Skin epidermis (tissue), 12 donors: Measurements from ENCODE around the gene SERPINB1.

ENCODE experiments used
- H3K27ac ChIP-seq, 21 experiments: fragments of 200-600 bp; sonication (generic) in 11 of 21; one replicate each; pipeline ENCODE4 v1.5.0; 2020; ENCODE audit warnings: mild to moderate bottlenecking in 3 of 21, inconsistent platforms in 2 of 21, moderate library complexity in 2 of 21
- H3K4me3 ChIP-seq, 7 experiments: fragments of 200-600 bp; sonication (generic) in 2 of 7; one replicate each; pipeline ENCODE4 v1.5.0; 2020; ENCODE audit warnings: inconsistent platforms in 2 of 7, mild to moderate bottlenecking in 2 of 7, moderate library complexity in 1 of 7

Gene SERPINB1

GRCh38 chr6:2799936-2800527, 41.6 kb downstream of the SERPINB1 start:
- H3K27ac ChIP-seq: no peak overlapping the region
- no peak overlapping the region for H3K4me3 ChIP-seq

- no peak overlapping the region for H3K27ac ChIP-seq
Measured at GRCh38 chr6:2798586-2799134, 43.0 kb downstream of the SERPINB1 start.

GRCh38 chr6:2797564-2798031, 44.1 kb downstream of the SERPINB1 start:
- no peak overlapping the region for H3K4me3 ChIP-seq
- H3K27ac ChIP-seq: no peak overlapping the region

More at GRCh38 chr6:2798586-2799134, 43.0 kb downstream of the SERPINB1 start:
- H3K4me3 ChIP-seq: no peak overlapping the region

- H3K4me3 ChIP-seq: no peak overlapping the region
- no peak overlapping the region for H3K27ac ChIP-seq
Measured at GRCh38 chr6:2796861-2797260, 44.8 kb downstream of the SERPINB1 start.

GRCh38 chr6:2795956-2796355, 45.7 kb downstream of the SERPINB1 start:
- Histone ChIP-seq H3K4me3 (no peak overlapping the region), H3K27ac (no peak overlapping the region)

GRCh38 chr6:2795162-2795561, 46.5 kb downstream of the SERPINB1 start:
- no peak overlapping the region for H3K27ac ChIP-seq
- no peak overlapping the region for H3K4me3 ChIP-seq

- Histone ChIP-seq H3K4me3 (no peak overlapping the region), H3K27ac (peak overlapping the region in 7 of 21 experiments; percentile 18 to 58 (median 43))
Measured at GRCh38 chr6:2794171-2794730, 47.4 kb downstream of the SERPINB1 start.

- no peak overlapping the region for H3K4me3 ChIP-seq
- H3K27ac ChIP-seq: peak overlapping the region in 14 of 21 experiments; percentile 14 to 63 (median 47)
Measured at GRCh38 chr6:2793534-2794151, 48.0 kb downstream of the SERPINB1 start.

- Histone ChIP-seq H3K4me3 (no peak overlapping the region), H3K27ac (peak overlapping the region in 16 of 21 experiments; percentile 14 to 63 (median 48))
Measured at GRCh38 chr6:2792330-2793110, 49.1 kb downstream of the SERPINB1 start.

- H3K4me3 ChIP-seq: no peak overlapping the region
- peak overlapping the region in 7 of 21 experiments; percentile 12 to 73 (median 52) for H3K27ac ChIP-seq
Measured at GRCh38 chr6:2791450-2791974, 50.2 kb downstream of the SERPINB1 start.

GRCh38 chr6:2790588-2791449, 50.8 kb downstream of the SERPINB1 start:
- H3K27ac ChIP-seq: peak overlapping the region in 11 of 21 experiments; percentile 1 to 73 (median 50)
- H3K4me3 ChIP-seq: no peak overlapping the region

- no peak overlapping the region for H3K4me3 ChIP-seq
- H3K27ac ChIP-seq: no peak overlapping the region
Measured at GRCh38 chr6:2786269-2786668, 55.4 kb downstream of the SERPINB1 start.

- Histone ChIP-seq H3K27ac (no peak overlapping the region), H3K4me3 (no peak overlapping the region)
Measured at GRCh38 chr6:2784930-2785329, 56.7 kb downstream of the SERPINB1 start.

- H3K4me3 ChIP-seq: no peak overlapping the region
- H3K27ac ChIP-seq: no peak overlapping the region
Measured at GRCh38 chr6:2784061-2784460, 57.6 kb downstream of the SERPINB1 start.

- H3K4me3 ChIP-seq: no peak overlapping the region
- H3K27ac ChIP-seq: no peak overlapping the region
Measured at GRCh38 chr6:2783188-2783963, 58.3 kb downstream of the SERPINB1 start.

- no peak overlapping the region for H3K27ac ChIP-seq
Measured at GRCh38 chr6:2782825-2783187, 58.9 kb downstream of the SERPINB1 start.

GRCh38 chr6:2782356-2782708, 59.3 kb downstream of the SERPINB1 start:
- Histone ChIP-seq H3K27ac (no peak overlapping the region), H3K4me3 (no peak overlapping the region)

More at GRCh38 chr6:2782825-2783187, 58.9 kb downstream of the SERPINB1 start:
- H3K4me3 ChIP-seq: no peak overlapping the region
